GM19468 (cell line): ENCODE measurements around the gene SLC16A10.
"Not testable (repeated sequence)": the region's sequence is repeated elsewhere in the genome, so short reads cannot be mapped to it uniquely, and the experiment has no call there.

Experiments used
- ATAC-seq: cut with Tn5 transposase; IDR thresholded peaks from one replicate; pipeline ENCODE4 v1.9.1; 2021; ENCODE audit warnings: mild to moderate bottlenecking, moderate library complexity, moderate number of reproducible peaks; ENCODE audit not compliant: unreplicated experiment; ENCODE audit errors: extremely low read depth

The SLC16A10 gene

GRCh38 chr6:111122458-111123286, 35.4 kb downstream of the SLC16A10 start:
- no peak for ATAC-seq

- ATAC-seq = no peak
Measured at GRCh38 chr6:111124406-111124805, 37.1 kb downstream of the SLC16A10 start.

GRCh38 chr6:111129013-111129412, 41.7 kb downstream of the SLC16A10 start:
- ATAC-seq = no peak

GRCh38 chr6:111131018-111131417, 43.7 kb downstream of the SLC16A10 start:
- ATAC-seq = not testable (repeated sequence)

GRCh38 chr6:111132669-111133068, 45.4 kb downstream of the SLC16A10 start:
- ATAC-seq = not testable (repeated sequence)

- ATAC-seq = not testable (repeated sequence)
Measured at GRCh38 chr6:111134236-111134869, 47.0 kb downstream of the SLC16A10 start.

GRCh38 chr6:111137489-111138093, 50.3 kb downstream of the SLC16A10 start:
- not testable (repeated sequence) for ATAC-seq

GRCh38 chr6:111147440-111147839, 60.1 kb downstream of the SLC16A10 start:
- no peak for ATAC-seq

- ATAC-seq = no peak
Measured at GRCh38 chr6:111148110-111148509, 60.8 kb downstream of the SLC16A10 start.

- ATAC-seq = no peak
Measured at GRCh38 chr6:111150577-111150976, 63.3 kb downstream of the SLC16A10 start.

- no peak for ATAC-seq
Measured at GRCh38 chr6:111154981-111155380, 67.7 kb downstream of the SLC16A10 start.

- no peak for ATAC-seq
Measured at GRCh38 chr6:111157412-111157811, 70.1 kb downstream of the SLC16A10 start.

- no peak for ATAC-seq
Measured at GRCh38 chr6:111159633-111160032, 72.3 kb downstream of the SLC16A10 start.

- ATAC-seq = no peak
Measured at GRCh38 chr6:111161650-111162049, 74.3 kb downstream of the SLC16A10 start.

- ATAC-seq = no peak
Measured at GRCh38 chr6:111162504-111162903, 75.2 kb downstream of the SLC16A10 start.

GRCh38 chr6:111171577-111172400, 84.5 kb downstream of the SLC16A10 start:
- ATAC-seq = peak; percentile 28

- no peak for ATAC-seq
Measured at GRCh38 chr6:111172563-111172962, 85.3 kb downstream of the SLC16A10 start.

GRCh38 chr6:111173341-111173740, 86.0 kb downstream of the SLC16A10 start:
- no peak for ATAC-seq

- ATAC-seq = no peak
Measured at GRCh38 chr6:111173946-111174345, 86.6 kb downstream of the SLC16A10 start.

GRCh38 chr6:111175109-111175508, 87.8 kb downstream of the SLC16A10 start:
- ATAC-seq = no peak
